H9 (cell line): Measurements from ENCODE around the gene PCDHB7. TPM values are rescaled to one million over a fixed set of nuclear protein-coding genes. Genes with fewer than 3 reads are reported as not detected.
"Not testable (repeated sequence)": the region's sequence is repeated elsewhere in the genome, so short reads cannot be mapped to it uniquely, and the experiment has no call there.

Experiments used
- DNase-seq: peaks from one replicate; pipeline ENCODE4 v3.0.0-alpha.2; 2017
- H2AFZ ChIP-seq: one replicate; pipeline ENCODE4 v1.6.1; 2013; ENCODE audit warnings: mild to moderate bottlenecking, low read length, control low read depth, moderate library complexity
- H2AK5ac ChIP-seq: 2 replicates; pipeline ENCODE4 v1.6.1; 2013; ENCODE audit warnings: low read length, control low read depth, mixed read lengths; ENCODE audit not compliant: insufficient read length
- H2BK120ac ChIP-seq: one replicate; pipeline ENCODE4 v1.6.1; 2013; ENCODE audit warnings: low read depth, mild to moderate bottlenecking, low read length, control low read depth, inconsistent platforms; ENCODE audit not compliant: poor library complexity, severe bottlenecking
- H2BK12ac ChIP-seq: 2 replicates; pipeline ENCODE4 v1.6.1; 2013; ENCODE audit warnings: low read length, control low read depth, mixed read lengths, low read depth; ENCODE audit not compliant: insufficient read length
- H2BK15ac ChIP-seq: 2 replicates; pipeline ENCODE4 v1.6.1; 2013; ENCODE audit warnings: low read depth, low read length, control low read depth
- H2BK20ac ChIP-seq: one replicate; pipeline ENCODE4 v1.6.1; 2013; ENCODE audit warnings: low read depth, mild to moderate bottlenecking, low read length, control low read depth, inconsistent platforms; ENCODE audit not compliant: poor library complexity, severe bottlenecking
- H2BK5ac ChIP-seq: 2 replicates; pipeline ENCODE4 v1.6.1; 2013; ENCODE audit warnings: low read length, control low read depth, mixed read lengths; ENCODE audit not compliant: insufficient read length
- H3K14ac ChIP-seq: 2 replicates; pipeline ENCODE4 v1.6.1; 2013; ENCODE audit warnings: low read length, control low read depth; ENCODE audit not compliant: insufficient read depth
- H3K18ac ChIP-seq: 2 replicates; pipeline ENCODE4 v1.6.1; 2013; ENCODE audit warnings: low read depth, mild to moderate bottlenecking, mixed read lengths, low read length, control low read depth; ENCODE audit not compliant: insufficient read length
- H3K23ac ChIP-seq: 2 replicates; pipeline ENCODE4 v1.6.1; 2013; ENCODE audit warnings: low read length, control low read depth, mixed read lengths, low read depth; ENCODE audit not compliant: insufficient read length
- H3K23me2 ChIP-seq: 2 replicates; pipeline ENCODE4 v1.6.1; 2013; ENCODE audit warnings: low read depth, mild to moderate bottlenecking, mixed read lengths, low read length, control low read depth; ENCODE audit not compliant: insufficient read length, poor library complexity, severe bottlenecking
- H3K27ac ChIP-seq: 2 replicates; pipeline ENCODE4 v1.5.1; 2013; ENCODE audit warnings: low read length, control low read depth, mixed read lengths, low read depth; ENCODE audit not compliant: insufficient read length
- H3K27me3 ChIP-seq: 2 replicates; pipeline ENCODE4 v1.6.1; 2013; ENCODE audit warnings: low read length, control low read depth, inconsistent platforms; ENCODE audit not compliant: insufficient read depth
- H3K4ac ChIP-seq: 2 replicates; pipeline ENCODE4 v1.6.1; 2013; ENCODE audit warnings: low read depth, mild to moderate bottlenecking, control low read depth, inconsistent platforms, low read length, moderate library complexity
- H3K4me1 ChIP-seq: 2 replicates; pipeline ENCODE4 v1.6.1; 2013; ENCODE audit warnings: low read length, control low read depth, inconsistent platforms; ENCODE audit not compliant: insufficient read depth
- H3K4me2 ChIP-seq: 2 replicates; pipeline ENCODE4 v1.6.1; 2013; ENCODE audit warnings: low read length, control low read depth, mixed read lengths; ENCODE audit not compliant: insufficient read length, insufficient read depth
- H3K56ac ChIP-seq: 2 replicates; pipeline ENCODE4 v1.6.1; 2013; ENCODE audit warnings: low read depth, mild to moderate bottlenecking, mixed read lengths, low read length, control low read depth; ENCODE audit not compliant: insufficient read length
- H3K79me1 ChIP-seq: 2 replicates; pipeline ENCODE4 v1.6.1; 2013; ENCODE audit warnings: low read depth, mild to moderate bottlenecking, moderate library complexity, low read length, control low read depth, inconsistent platforms; ENCODE audit not compliant: insufficient read depth, poor library complexity, severe bottlenecking
- H3K79me2 ChIP-seq: 2 replicates; pipeline ENCODE4 v1.6.1; 2013; ENCODE audit warnings: low read length, control low read depth, inconsistent platforms; ENCODE audit not compliant: insufficient read depth
- H3K9ac ChIP-seq: 2 replicates; pipeline ENCODE4 v1.6.1; 2013; ENCODE audit warnings: low read length, control low read depth, mixed read lengths; ENCODE audit not compliant: insufficient read length; ENCODE audit errors: extremely low read depth
- H3K9me3 ChIP-seq: one replicate; pipeline ENCODE4 v1.6.1; 2013; ENCODE audit warnings: low read depth, low read length, inconsistent platforms; ENCODE audit not compliant: control insufficient read depth
- H3T11ph ChIP-seq: one replicate; pipeline ENCODE4 v1.6.1; 2013; ENCODE audit warnings: mild to moderate bottlenecking, low read length, control low read depth, inconsistent platforms
- H4K20me1 ChIP-seq: one replicate; pipeline ENCODE4 v1.6.1; 2013; ENCODE audit not compliant: control insufficient read depth, insufficient read length, insufficient read depth
- H4K5ac ChIP-seq: 2 replicates; pipeline ENCODE4 v1.6.1; 2013; ENCODE audit warnings: low read depth, mild to moderate bottlenecking, mixed read lengths, low read length, control low read depth; ENCODE audit not compliant: insufficient read length
- H4K8ac ChIP-seq: replicated peaks from 2 replicates; pipeline ENCODE4 v1.6.1; 2013; ENCODE audit warnings: low read length, control low read depth, mixed read lengths, low read depth; ENCODE audit not compliant: insufficient read length
- H4K91ac ChIP-seq: 2 replicates; pipeline ENCODE4 v1.6.1; 2013; ENCODE audit warnings: low read depth, mild to moderate bottlenecking, moderate library complexity, mixed read lengths, low read length, control low read depth; ENCODE audit not compliant: insufficient read length
- H3K27ac Mint-ChIP-seq, 3 experiments: 2 replicates in 2 of 3; 3 replicates in 1 of 3; pipeline ENCODE4 v1.8.0; 2020 to 2021; ENCODE audit warnings: mixed read lengths in 3 of 3, mild to moderate bottlenecking in 1 of 3, moderate library complexity in 1 of 3
- H3K27me3 Mint-ChIP-seq: 2 replicates; pipeline ENCODE4 v1.8.0; 2021; ENCODE audit warnings: low read depth, mild to moderate bottlenecking, moderate library complexity, mixed read lengths
- H3K36me3 Mint-ChIP-seq, 3 experiments: 2 replicates in 2 of 3; 3 replicates in 1 of 3; pipeline ENCODE4 v1.8.0; 2020 to 2021; ENCODE audit warnings: low read depth in 3 of 3, mixed read lengths in 3 of 3; ENCODE audit not compliant: insufficient read depth in 1 of 3
- H3K4me1 Mint-ChIP-seq, 2 experiments: 2 replicates each; pipeline ENCODE4 v1.8.0; 2020; ENCODE audit warnings: mixed read lengths in 2 of 2
- H3K4me3 Mint-ChIP-seq, 2 experiments: 2 replicates in 1 of 2; 3 replicates in 1 of 2; pipeline ENCODE4 v1.8.0; 2020 to 2021; ENCODE audit warnings: mild to moderate bottlenecking in 2 of 2, mixed read lengths in 2 of 2, moderate library complexity in 1 of 2
- H3K9me3 Mint-ChIP-seq, 2 experiments: 2 replicates in 1 of 2; 3 replicates in 1 of 2; pipeline ENCODE4 v1.8.0; 2020; ENCODE audit warnings: mild to moderate bottlenecking in 2 of 2, mixed read lengths in 2 of 2, moderate library complexity in 1 of 2
- WGBS: extraction: QIAGEN DNeasy Blood & Tissue Kit; methylation state at CpG from one replicate; pipeline ENCODE4 v1.1.7; 2013; ENCODE audit warnings: missing lambda C conversion rate, low lambda C conversion rate, mixed read lengths; ENCODE audit not compliant: insufficient read length; ENCODE audit errors: extremely low coverage; 5-methylcytosine and 5-hydroxymethylcytosine counted together
- total RNA-seq: library from RNA; stranded (reverse); gene quantifications from 2 replicates; pipeline ENCODE4 v1.2.1, GENCODE V29; 2021

PCDHB7 gene
- total RNA-seq, 1 experiment from 2014 or later, result 0.52 TPM

- H3K27ac ChIP-seq, H3K27me3 ChIP-seq, H2BK15ac ChIP-seq, H2BK120ac ChIP-seq, H2AK5ac ChIP-seq, H3K79me2 ChIP-seq, H3K79me1 ChIP-seq, H3K4me2 ChIP-seq, H3K23me2 ChIP-seq, H3K14ac ChIP-seq, DNase-seq, H3K4ac ChIP-seq, H3K9me3 ChIP-seq, H3T11ph ChIP-seq, H3K56ac ChIP-seq, H3K23ac ChIP-seq, H3K4me3 Mint-ChIP-seq, H4K5ac ChIP-seq, H3K4me1 ChIP-seq, H4K20me1 ChIP-seq, H2BK20ac ChIP-seq, H3K9ac ChIP-seq, H2BK12ac ChIP-seq, H3K4me1 Mint-ChIP-seq, H3K27ac Mint-ChIP-seq, H2AFZ ChIP-seq, H4K91ac ChIP-seq, H4K8ac ChIP-seq, H3K27me3 Mint-ChIP-seq, H2BK5ac ChIP-seq, H3K18ac ChIP-seq: not testable (repeated sequence)
- Mint-ChIP-seq H3K9me3 (peaks cover 37 to 40% of the 10 kb centered on the region in 2 experiments), H3K36me3 (peaks cover 1 to 27% (median 5%) of the 10 kb centered on the region in 3 experiments; a peak in 5 of 7 replicates)
- no CpG with 5 or more reads among the region's 36 CpGs for WGBS
These were observed 20.3 kb upstream of the PCDHB7 start for GRCh38 chr5:141152096-141152495.
